ENCODE measurements around the gene MBNL1. TPM values are rescaled to one million over a fixed set of nuclear protein-coding genes. Genes with fewer than 3 reads are reported as not detected.

Gene MBNL1
- total RNA-seq, 1 donor = 465 TPM

GRCh38 chr3:152299249-152299976, 30.7 kb downstream of the MBNL1 start:
- DNase-seq (ENCODE audit: low read depth) = no peak
- H3K4me3 ChIP-seq (ENCODE audit: low read depth, low read length) = peak overlapping the region; percentile 54

GRCh38 chr3:152300029-152300731, 31.5 kb downstream of the MBNL1 start:
- H3K4me3 ChIP-seq (ENCODE audit: low read depth, low read length) = peak overlapping the region; percentile 54
- DNase-seq (ENCODE audit: low read depth) = no peak
- TF ChIP-seq CTCF (IDR thresholded peaks at IDR 0.05; ENCODE audit: insufficient read depth, low read length) = no peak

More at GRCh38 chr3:152299249-152299976, 30.7 kb downstream of the MBNL1 start:
- TF ChIP-seq CTCF (IDR thresholded peaks at IDR 0.05; ENCODE audit: insufficient read depth, low read length) = no peak

- no peak for DNase-seq (ENCODE audit: low read depth)
- TF ChIP-seq CTCF (IDR thresholded peaks at IDR 0.05; ENCODE audit: insufficient read depth, low read length) = no peak
These were observed 33.0 kb downstream of the MBNL1 start for GRCh38 chr3:152301745-152302181.

GRCh38 chr3:152302521-152303021, 33.8 kb downstream of the MBNL1 start:
- peak; percentile 93 for DNase-seq (ENCODE audit: low read depth)
- TF ChIP-seq CTCF (IDR thresholded peaks at IDR 0.05; ENCODE audit: insufficient read depth, low read length) = no peak
- peak overlapping the region; percentile 32 for H3K4me3 ChIP-seq (ENCODE audit: low read depth, low read length)

More at GRCh38 chr3:152301745-152302181, 33.0 kb downstream of the MBNL1 start:
- peak overlapping the region; percentile 22 for H3K4me3 ChIP-seq (ENCODE audit: low read depth, low read length)

GRCh38 chr3:152304160-152304559, 35.4 kb downstream of the MBNL1 start:
- H3K4me3 ChIP-seq (ENCODE audit: low read depth, low read length) = no peak overlapping the region
- no peak for TF ChIP-seq CTCF (IDR thresholded peaks at IDR 0.05; ENCODE audit: insufficient read depth, low read length)
- no peak for DNase-seq (ENCODE audit: low read depth)

- no peak for TF ChIP-seq CTCF (IDR thresholded peaks at IDR 0.05; ENCODE audit: insufficient read depth, low read length)
- no peak for DNase-seq (ENCODE audit: low read depth)
- no peak overlapping the region for H3K4me3 ChIP-seq (ENCODE audit: low read depth, low read length)
These were observed 36.3 kb downstream of the MBNL1 start for GRCh38 chr3:152305075-152305474.

All from fibroblast of the aortic adventitia (primary cell).